HepG2 (cell line): ENCODE measurements around the gene GALR3. TPM values are rescaled to one million over a fixed set of nuclear protein-coding genes. Genes with fewer than 3 reads are reported as not detected.

Source experiments
- ATF7 ChIP-seq, 2 experiments: fragments of 450-650 bp in 1 of 2; sonication (generic) in 1 of 2; formaldehyde crosslinking in 1 of 2; IDR thresholded peaks; 2 replicates each; pipeline versions ENCODE4 v1.4.0 to v1.6.1; 2016 to 2020; ENCODE audit warnings: antibody characterized with exemption in 1 of 2, mild to moderate bottlenecking in 1 of 2, missing genetic modification reagents in 1 of 2
- DDIT3 ChIP-seq: sonication (generic); formaldehyde crosslinking; IDR thresholded peaks from 2 replicates; pipeline ENCODE4 v1.4.0; 2020; ENCODE audit warnings: mild to moderate bottlenecking, missing genetic modification reagents
- GMEB1 ChIP-seq: sonication (generic); formaldehyde crosslinking; IDR thresholded peaks from 2 replicates; pipeline ENCODE4 v1.5.1; 2020; ENCODE audit warnings: missing genetic modification reagents, mild to moderate bottlenecking, borderline replicate concordance
- IRF1 ChIP-seq: sonication (generic); formaldehyde crosslinking; IDR thresholded peaks from 2 replicates; pipeline ENCODE4 v1.4.0; 2020; ENCODE audit warnings: low read depth, mild to moderate bottlenecking, missing genetic modification reagents
- KDM6A ChIP-seq: IDR thresholded peaks from 2 replicates; pipeline ENCODE4 v1.6.1; 2016; ENCODE audit warnings: low read depth
- PRDM15 ChIP-seq: sonication (generic); formaldehyde crosslinking; IDR thresholded peaks from 2 replicates; pipeline ENCODE4 v1.4.0; 2020; ENCODE audit warnings: missing genetic modification reagents
- SNAPC2 ChIP-seq: sonication (generic); formaldehyde crosslinking; IDR thresholded peaks from 2 replicates; pipeline ENCODE4 v1.8.1; 2022; ENCODE audit warnings: mild to moderate bottlenecking, missing genetic modification reagents
- TERF1 ChIP-seq: sonication (generic); formaldehyde crosslinking; IDR thresholded peaks from 2 replicates; pipeline ENCODE4 v1.8.0; 2022; ENCODE audit warnings: mild to moderate bottlenecking, missing genetic modification reagents, moderate library complexity
- THYN1 ChIP-seq: sonication (generic); formaldehyde crosslinking; IDR thresholded peaks from 2 replicates; pipeline ENCODE4 v1.8.1; 2023; ENCODE audit warnings: low read depth, mild to moderate bottlenecking, moderate library complexity, missing genetic modification reagents, borderline replicate concordance
- ZBTB3 ChIP-seq: sonication (generic); formaldehyde crosslinking; IDR thresholded peaks from 2 replicates; pipeline ENCODE4 v1.4.0; 2020; ENCODE audit warnings: low read depth, mild to moderate bottlenecking, moderate library complexity, missing genetic modification reagents, borderline replicate concordance
- ZNF17 ChIP-seq: sonication (generic); formaldehyde crosslinking; IDR thresholded peaks from 2 replicates; pipeline ENCODE4 v1.5.0; 2020; ENCODE audit warnings: mild to moderate bottlenecking, missing genetic modification reagents
- ZNF263 ChIP-seq: sonication (generic); formaldehyde crosslinking; IDR thresholded peaks from 2 replicates; pipeline ENCODE4 v1.4.0; 2020; ENCODE audit warnings: missing genetic modification reagents
- ZNF264 ChIP-seq: sonication (generic); formaldehyde crosslinking; IDR thresholded peaks from 2 replicates; pipeline ENCODE4 v1.4.0; 2020; ENCODE audit warnings: missing genetic modification reagents
- ZNF280B ChIP-seq: sonication (generic); formaldehyde crosslinking; IDR thresholded peaks from 2 replicates; pipeline ENCODE4 v1.5.0; 2020; ENCODE audit warnings: missing genetic modification reagents, mild to moderate bottlenecking, borderline replicate concordance
- ZNF580 ChIP-seq: IDR thresholded peaks from 2 replicates; pipeline ENCODE4 v1.6.1; 2016; ENCODE audit warnings: low read depth, borderline replicate concordance
- ZNF782 ChIP-seq: sonication (generic); formaldehyde crosslinking; IDR thresholded peaks from 2 replicates; pipeline ENCODE4 v1.4.0; 2020; ENCODE audit warnings: missing genetic modification reagents, mild to moderate bottlenecking, borderline replicate concordance
- polyA plus RNA-seq, 8 experiments: library from polyadenylated mRNA; depleted of rRNA in 3 of 8; stranded (reverse) in 7 of 8; unstranded in 1 of 8; fragments of >200 nt; fragmentation: Illumina TruSeq in 4 of 8; extraction: Trizol in 4 of 8; gene quantifications; 2 replicates each; pipeline versions ENCODE4 v1.2.1 to v1.2.3, GENCODE V29; 2011 to 2016; ENCODE audit warnings: low read depth in 4 of 8, missing spikeins in 1 of 8, mixed read lengths in 1 of 8; ENCODE audit not compliant: insufficient read depth in 1 of 8
- total RNA-seq, 5 experiments: library from RNA; depleted of rRNA; stranded (reverse); fragments of >200 nt; fragmentation: Illumina TruSeq; extraction: Trizol; gene quantifications; 2 replicates each; pipeline ENCODE4 v1.2.3, GENCODE V29; 2016; ENCODE audit warnings: low read depth in 1 of 5

GALR3 gene
- total and polyA plus RNA-seq, 2 of the 13 experiments (the other 11 are each of a cell fraction or from before 2014, with no cell fraction given): 0.13 TPM; not detected in 1

- TF ChIP-seq ZNF580 (CRISPR knock-in tag) (peak; percentile 35; the same call in 1 of the 2 replicates), DDIT3 (no peak), ZNF264 (CRISPR knock-in tag) (peak; percentile 81; the same call in 1 of the 2 replicates), ZNF17 (CRISPR knock-in tag) (no peak), IRF1 (no peak), SNAPC2 (CRISPR knock-in tag) (peak; percentile 91; the same call in 1 of the 2 replicates), TERF1 (CRISPR knock-in tag) (no peak), ZNF782 (CRISPR knock-in tag) (peak; percentile 25; the same call in 1 of the 2 replicates), ZNF280B (CRISPR knock-in tag) (no peak), PRDM15 (CRISPR knock-in tag) (peak; percentile 28; the same call in 1 of the 2 replicates), ATF7 (IDR thresholded peaks at IDR 0.05) (no peak), ATF7 (CRISPR knock-in tag; IDR thresholded peaks at IDR 0.05) (no peak), GMEB1 (CRISPR knock-in tag) (peak; percentile 54), ZBTB3 (no peak), KDM6A (CRISPR knock-in tag) (no peak), ZNF263 (CRISPR knock-in tag) (peak; percentile 72), THYN1 (CRISPR knock-in tag) (no peak)
These were observed 18.0 kb upstream of the GALR3 start (continued) for GRCh38 chr22:37804881-37805809.
